Measurements from ENCODE around the gene ID3. TPM values are rescaled to one million over a fixed set of nuclear protein-coding genes. Genes with fewer than 3 reads are reported as not detected.

Gene ID3
- total and polyA plus RNA-seq, 9 of the 15 experiments (the other 6 are each of a cell fraction or from before 2014, with no cell fraction given), result 6.8 to 59.8 (median 23.5) TPM

DNA sequence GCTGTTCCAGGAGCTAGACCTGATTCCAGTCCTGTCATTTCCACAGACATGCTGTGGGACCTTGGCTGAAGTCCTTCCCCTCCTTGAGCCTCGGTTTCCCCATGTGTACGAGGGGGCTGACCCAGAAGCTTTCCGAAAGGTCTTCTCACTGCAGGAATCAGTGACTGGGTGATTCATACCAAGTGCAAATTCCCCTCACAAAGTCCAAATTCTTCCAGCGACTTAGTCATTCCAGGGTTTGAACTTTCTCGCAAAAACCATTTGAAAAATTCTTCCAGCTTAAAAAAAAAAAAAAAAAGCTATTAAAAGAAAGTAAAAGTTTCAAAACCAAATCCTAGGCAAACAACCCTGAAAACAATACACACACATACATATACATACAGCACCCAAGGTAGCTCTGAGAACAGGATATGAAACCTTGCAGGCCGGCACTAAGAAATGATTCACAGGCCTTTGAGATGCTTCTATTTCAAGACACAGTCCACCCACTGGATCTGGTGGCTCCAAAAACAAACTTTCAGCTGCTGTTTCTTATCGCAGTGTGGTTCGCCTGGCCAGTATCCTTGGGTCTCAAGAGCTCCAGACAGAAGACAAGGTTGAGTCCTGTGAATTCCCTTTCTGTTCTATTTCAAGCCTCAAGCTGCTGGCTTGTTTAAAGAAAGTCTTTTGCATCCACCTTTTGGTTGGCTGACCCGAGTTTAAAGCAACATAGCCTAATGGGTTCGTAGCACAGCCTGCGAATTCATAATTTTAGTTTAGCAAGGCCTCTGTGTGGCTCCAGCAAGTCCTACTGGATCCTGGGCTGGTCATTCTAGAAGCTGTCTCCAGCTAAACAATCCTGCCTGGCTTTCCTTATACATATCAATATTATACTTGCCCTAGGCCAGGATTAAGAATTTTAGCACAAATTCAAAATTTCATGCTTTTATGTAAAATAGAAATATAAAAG, 18.0 kb upstream of the ID3 start (continued):
- peak; percentile 14; the same call in 1 of the 2 replicates for TF ChIP-seq L3MBTL2 (IDR thresholded peaks at IDR 0.05)
- TF ChIP-seq SMARCC2 (IDR thresholded peaks at IDR 0.05; ENCODE audit: low read depth), result no peak
- TF ChIP-seq TBL1XR1 (IDR thresholded peaks at IDR 0.05; ENCODE audit: low read length in 2 of 2), result peak in 1 of 2 experiments; percentile 62; a peak in 1 of 4 replicates
- TF ChIP-seq, protein P1, sequence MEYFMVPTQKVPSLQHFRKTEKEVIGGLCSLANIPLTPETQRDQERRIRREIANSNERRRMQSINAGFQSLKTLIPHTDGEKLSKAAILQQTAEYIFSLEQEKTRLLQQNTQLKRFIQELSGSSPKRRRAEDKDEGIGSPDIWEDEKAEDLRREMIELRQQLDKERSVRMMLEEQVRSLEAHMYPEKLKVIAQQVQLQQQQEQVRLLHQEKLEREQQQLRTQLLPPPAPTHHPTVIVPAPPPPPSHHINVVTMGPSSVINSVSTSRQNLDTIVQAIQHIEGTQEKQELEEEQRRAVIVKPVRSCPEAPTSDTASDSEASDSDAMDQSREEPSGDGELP (CRISPR knock-in tag; IDR thresholded peaks at IDR 0.05; ENCODE audit: borderline replicate concordance), result peak; percentile 47
- TF ChIP-seq ZFP36 (IDR thresholded peaks at IDR 0.05; ENCODE audit: low read depth, low read length, partially characterized antibody), result peak; percentile 4
- TF ChIP-seq, protein P2, sequence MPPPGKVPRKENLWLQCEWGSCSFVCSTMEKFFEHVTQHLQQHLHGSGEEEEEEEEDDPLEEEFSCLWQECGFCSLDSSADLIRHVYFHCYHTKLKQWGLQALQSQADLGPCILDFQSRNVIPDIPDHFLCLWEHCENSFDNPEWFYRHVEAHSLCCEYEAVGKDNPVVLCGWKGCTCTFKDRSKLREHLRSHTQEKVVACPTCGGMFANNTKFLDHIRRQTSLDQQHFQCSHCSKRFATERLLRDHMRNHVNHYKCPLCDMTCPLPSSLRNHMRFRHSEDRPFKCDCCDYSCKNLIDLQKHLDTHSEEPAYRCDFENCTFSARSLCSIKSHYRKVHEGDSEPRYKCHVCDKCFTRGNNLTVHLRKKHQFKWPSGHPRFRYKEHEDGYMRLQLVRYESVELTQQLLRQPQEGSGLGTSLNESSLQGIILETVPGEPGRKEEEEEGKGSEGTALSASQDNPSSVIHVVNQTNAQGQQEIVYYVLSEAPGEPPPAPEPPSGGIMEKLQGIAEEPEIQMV (tag; conservative IDR thresholded peaks at IDR 0.05; ENCODE audit: low read depth), result no peak
- TF ChIP-seq SMARCA4 (IDR thresholded peaks at IDR 0.05), result peak; percentile 46; the same call in 1 of the 2 replicates
- peak; percentile 31; the same call in 1 of the 2 replicates for TF ChIP-seq CBFA2T3 (IDR thresholded peaks at IDR 0.05)
- TF ChIP-seq FOSL1 (tag; conservative IDR thresholded peaks at IDR 0.05), result 0 out of 2 replicates have a peak, but pooled peaks have one; percentile 18
- no peak for TF ChIP-seq EP400 (IDR thresholded peaks at IDR 0.05)
- TF ChIP-seq JUND (IDR thresholded peaks at IDR 0.05; ENCODE audit: borderline replicate concordance, low read depth, low read length), result no peak
- TF ChIP-seq JUND (tag; IDR thresholded peaks at IDR 0.05; ENCODE audit: borderline replicate concordance, low read depth, low read length), result peak; percentile 30; the same call in 1 of the 3 replicates
- peak; percentile 30; the same call in 1 of the 2 replicates for TF ChIP-seq CTBP1 (IDR thresholded peaks at IDR 0.05; ENCODE audit: borderline replicate concordance)
- peak; percentile 90 for TF ChIP-seq MEF2D (tag; conservative IDR thresholded peaks at IDR 0.05; ENCODE audit: low read depth)
- 0 out of 2 replicates have a peak, but pooled peaks have one; percentile 5 for TF ChIP-seq ZNF384 (IDR thresholded peaks at IDR 0.05; ENCODE audit: low read depth, low read length)
- TF ChIP-seq, protein P3, sequence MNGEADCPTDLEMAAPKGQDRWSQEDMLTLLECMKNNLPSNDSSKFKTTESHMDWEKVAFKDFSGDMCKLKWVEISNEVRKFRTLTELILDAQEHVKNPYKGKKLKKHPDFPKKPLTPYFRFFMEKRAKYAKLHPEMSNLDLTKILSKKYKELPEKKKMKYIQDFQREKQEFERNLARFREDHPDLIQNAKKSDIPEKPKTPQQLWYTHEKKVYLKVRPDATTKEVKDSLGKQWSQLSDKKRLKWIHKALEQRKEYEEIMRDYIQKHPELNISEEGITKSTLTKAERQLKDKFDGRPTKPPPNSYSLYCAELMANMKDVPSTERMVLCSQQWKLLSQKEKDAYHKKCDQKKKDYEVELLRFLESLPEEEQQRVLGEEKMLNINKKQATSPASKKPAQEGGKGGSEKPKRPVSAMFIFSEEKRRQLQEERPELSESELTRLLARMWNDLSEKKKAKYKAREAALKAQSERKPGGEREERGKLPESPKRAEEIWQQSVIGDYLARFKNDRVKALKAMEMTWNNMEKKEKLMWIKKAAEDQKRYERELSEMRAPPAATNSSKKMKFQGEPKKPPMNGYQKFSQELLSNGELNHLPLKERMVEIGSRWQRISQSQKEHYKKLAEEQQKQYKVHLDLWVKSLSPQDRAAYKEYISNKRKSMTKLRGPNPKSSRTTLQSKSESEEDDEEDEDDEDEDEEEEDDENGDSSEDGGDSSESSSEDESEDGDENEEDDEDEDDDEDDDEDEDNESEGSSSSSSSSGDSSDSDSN (IDR thresholded peaks at IDR 0.05; ENCODE audit: borderline replicate concordance in 1 of 2, low read depth in 2 of 2, low read length in 2 of 2), result peak in 1 of 2 experiments; percentile 78; a peak in 1 of 4 replicates
- TF ChIP-seq BCL6 (CRISPR knock-in tag; IDR thresholded peaks at IDR 0.05), result no peak
- TF ChIP-seq, protein P4, sequence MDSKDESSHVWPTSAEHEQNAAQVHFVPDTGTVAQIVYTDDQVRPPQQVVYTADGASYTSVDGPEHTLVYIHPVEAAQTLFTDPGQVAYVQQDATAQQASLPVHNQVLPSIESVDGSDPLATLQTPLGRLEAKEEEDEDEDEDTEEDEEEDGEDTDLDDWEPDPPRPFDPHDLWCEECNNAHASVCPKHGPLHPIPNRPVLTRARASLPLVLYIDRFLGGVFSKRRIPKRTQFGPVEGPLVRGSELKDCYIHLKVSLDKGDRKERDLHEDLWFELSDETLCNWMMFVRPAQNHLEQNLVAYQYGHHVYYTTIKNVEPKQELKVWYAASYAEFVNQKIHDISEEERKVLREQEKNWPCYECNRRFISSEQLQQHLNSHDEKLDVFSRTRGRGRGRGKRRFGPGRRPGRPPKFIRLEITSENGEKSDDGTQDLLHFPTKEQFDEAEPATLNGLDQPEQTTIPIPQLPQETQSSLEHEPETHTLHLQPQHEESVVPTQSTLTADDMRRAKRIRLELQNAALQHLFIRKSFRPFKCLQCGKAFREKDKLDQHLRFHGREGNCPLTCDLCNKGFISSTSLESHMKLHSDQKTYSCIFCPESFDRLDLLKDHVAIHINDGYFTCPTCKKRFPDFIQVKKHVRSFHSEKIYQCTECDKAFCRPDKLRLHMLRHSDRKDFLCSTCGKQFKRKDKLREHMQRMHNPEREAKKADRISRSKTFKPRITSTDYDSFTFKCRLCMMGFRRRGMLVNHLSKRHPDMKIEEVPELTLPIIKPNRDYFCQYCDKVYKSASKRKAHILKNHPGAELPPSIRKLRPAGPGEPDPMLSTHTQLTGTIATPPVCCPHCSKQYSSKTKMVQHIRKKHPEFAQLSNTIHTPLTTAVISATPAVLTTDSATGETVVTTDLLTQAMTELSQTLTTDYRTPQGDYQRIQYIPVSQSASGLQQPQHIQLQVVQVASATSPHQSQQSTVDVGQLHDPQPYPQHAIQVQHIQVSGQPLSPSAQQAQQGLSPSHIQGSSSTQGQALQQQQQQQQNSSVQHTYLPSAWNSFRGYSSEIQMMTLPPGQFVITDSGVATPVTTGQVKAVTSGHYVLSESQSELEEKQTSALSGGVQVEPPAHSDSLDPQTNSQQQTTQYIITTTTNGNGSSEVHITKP (IDR thresholded peaks at IDR 0.05; ENCODE audit: partially characterized antibody), result peak; percentile 10
- 0 out of 2 replicates have a peak, but pooled peaks have one; percentile 16 for TF ChIP-seq SOX6 (IDR thresholded peaks at IDR 0.05)
